Kasumi-1 (cell line): ENCODE measurements around the gene CWH43.
"Not testable (repeated sequence)": the region's sequence is repeated elsewhere in the genome, so short reads cannot be mapped to it uniquely, and the experiment has no call there.

Source experiments
- DNase-seq, 2 experiments: peaks; one replicate each; lab custom pipeline; 2025; lab: John Stamatoyannopoulos, UW

CWH43 gene

GRCh38 chr4:49097071-49097470, 111.0 kb downstream of the CWH43 start:
- not testable (repeated sequence) for DNase-seq

GRCh38 chr4:49097505-49097904, 111.4 kb downstream of the CWH43 start:
- not testable (repeated sequence) for DNase-seq

- not testable (repeated sequence) for DNase-seq
These were observed 112.1 kb downstream of the CWH43 start for GRCh38 chr4:49098034-49098759.

- DNase-seq, result not testable (repeated sequence)
These were observed 113.9 kb downstream of the CWH43 start for GRCh38 chr4:49099831-49100444.

- not testable (repeated sequence) for DNase-seq
These were observed 116.3 kb downstream of the CWH43 start for GRCh38 chr4:49102344-49102898.

GRCh38 chr4:49103436-49104136, 117.5 kb downstream of the CWH43 start:
- DNase-seq, result not testable (repeated sequence)

- DNase-seq, result not testable (repeated sequence)
These were observed 118.3 kb downstream of the CWH43 start for GRCh38 chr4:49104231-49104930.

GRCh38 chr4:49105248-49105904, 119.3 kb downstream of the CWH43 start:
- DNase-seq, result not testable (repeated sequence)

GRCh38 chr4:49107262-49107661, 121.2 kb downstream of the CWH43 start:
- DNase-seq, result not testable (repeated sequence)

GRCh38 chr4:49108183-49108978, 122.3 kb downstream of the CWH43 start:
- DNase-seq, result not testable (repeated sequence)

- not testable (repeated sequence) for DNase-seq
These were observed 123.6 kb downstream of the CWH43 start for GRCh38 chr4:49109567-49110166.

- DNase-seq, result not testable (repeated sequence)
These were observed 124.5 kb downstream of the CWH43 start for GRCh38 chr4:49110579-49110978.
